Natural killer cell treated with Interleukin-12 subunit alpha and Interleukin-12 subunit beta and Interleukin-15 and Interleukin-18, amount 100 ng/mL, for 72 hours (primary cell): ENCODE data around the gene ZNF548. TPM values are rescaled to one million over a fixed set of nuclear protein-coding genes. Genes with fewer than 3 reads are reported as not detected.

ENCODE experiments used
- ATAC-seq, 2 donors: fragments of 150-1000 bp; cut with Tn5 transposase in 1 of 2; sonication (Bioruptor Pico), chemical (Tn5 transposase) in 1 of 2; 2 replicates each; pipeline ENCODE4 v1.10.0; 2021
- DNase-seq: peaks from one replicate; pipeline ENCODE4 v3.0.0; 2022; ENCODE audit warnings: low spot score
- H3K27ac Mint-ChIP-seq, 2 donors: 1 replicate in 1 of 2; 2 replicates in 1 of 2; pipeline ENCODE4 v1.8.0; 2022; ENCODE audit warnings: mixed read lengths in 2 of 2, mild to moderate bottlenecking in 1 of 2, moderate library complexity in 1 of 2
- H3K27me3 Mint-ChIP-seq, 2 donors: 1 replicate in 1 of 2; 2 replicates in 1 of 2; pipeline ENCODE4 v1.8.0; 2022; ENCODE audit warnings: mixed read lengths in 2 of 2
- H3K36me3 Mint-ChIP-seq: one replicate; pipeline ENCODE4 v1.8.0; 2022; ENCODE audit warnings: mixed read lengths
- H3K4me1 Mint-ChIP-seq, 2 donors: 1 replicate in 1 of 2; 2 replicates in 1 of 2; pipeline ENCODE4 v1.8.0; 2022; ENCODE audit warnings: low read depth in 2 of 2, mixed read lengths in 2 of 2, mild to moderate bottlenecking in 1 of 2
- H3K4me3 Mint-ChIP-seq: one replicate; pipeline ENCODE4 v1.8.0; 2022; ENCODE audit warnings: mixed read lengths
- H3K9me3 Mint-ChIP-seq: 2 replicates; pipeline ENCODE4 v1.8.0; 2022; ENCODE audit warnings: mixed read lengths
- total RNA-seq, 2 donors: library from RNA; stranded (reverse); gene quantifications; one replicate each; pipeline ENCODE4 v1.2.3, GENCODE V29; 2022

Gene ZNF548
- total RNA-seq, 2 donors from 2014 or later, result 18.9 to 22.0 TPM

DNA sequence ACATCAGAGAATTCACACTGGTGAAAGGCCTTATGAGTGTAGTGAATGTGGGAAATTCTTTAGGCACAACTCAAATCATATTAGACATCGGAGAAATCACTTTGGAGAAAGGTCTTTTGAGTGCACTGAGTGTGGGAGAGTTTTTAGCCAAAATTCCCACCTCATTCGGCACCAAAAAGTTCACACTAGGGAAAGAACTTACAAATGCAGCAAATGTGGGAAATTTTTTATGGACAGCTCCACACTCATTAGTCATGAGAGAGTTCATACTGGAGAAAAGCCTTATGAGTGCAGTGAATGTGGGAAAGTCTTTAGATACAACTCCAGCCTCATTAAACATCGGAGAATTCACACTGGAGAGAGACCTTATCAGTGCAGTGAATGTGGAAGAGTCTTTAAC, 31.4 kb downstream of the ZNF548 start:
- Mint-ChIP-seq H3K27me3 (no peaks in the 10 kb centered on the region), H3K27ac (no peak overlapping the region), H3K4me1 (peaks cover 2 to 5% of the 10 kb centered on the region in 2 donors), H3K9me3 (peaks cover 20% of the 10 kb centered on the region), H3K4me3 (no peak overlapping the region), H3K36me3 (peaks cover 53% of the 10 kb centered on the region)
- no peak for DNase-seq
- no peak for ATAC-seq

GRCh38 chr19:57434386-57435061, 44.9 kb downstream of the ZNF548 start:
- peak overlapping the region; percentile 89 for H3K4me3 Mint-ChIP-seq

GRCh38 chr19:57435062-57435978, 45.7 kb downstream of the ZNF548 start, which contains the start of gene ZNF749:
ZNF749 (plus strand) TSS chr19:57435325; CDS start chr19:57435579, 254 bp downstream.
- no peaks in the 10 kb centered on the region for H3K27me3 Mint-ChIP-seq
- peaks cover 21 to 32% of the 10 kb centered on the region in 2 donors for H3K4me1 Mint-ChIP-seq
- DNase-seq (peak; percentile 98), ATAC-seq (peak; percentile 100)
- peak within 1 kb of the TSS; percentile 62 to 92 for H3K27ac Mint-ChIP-seq
- peak within 1 kb of the TSS; percentile 89 for H3K4me3 Mint-ChIP-seq
- peaks cover 35% of the 10 kb centered on the region for H3K36me3 Mint-ChIP-seq
- H3K9me3 Mint-ChIP-seq, result peaks cover 11% of the 10 kb centered on the region

More at GRCh38 chr19:57434386-57435061, 44.9 kb downstream of the ZNF548 start:
- Mint-ChIP-seq H3K27ac (peak overlapping the region; percentile 62 to 92), H3K27me3 (no peaks in the 10 kb centered on the region), H3K36me3 (peaks cover 29% of the 10 kb centered on the region), H3K9me3 (peaks cover 3% of the 10 kb centered on the region), H3K4me1 (peaks cover 21 to 27% of the 10 kb centered on the region in 2 donors)
- ATAC-seq, result no peak
- no peak for DNase-seq

GRCh38 chr19:57436417-57436816, 46.8 kb downstream of the ZNF548 start:
- Mint-ChIP-seq H3K9me3 (peaks cover 13% of the 10 kb centered on the region), H3K4me1 (peaks cover 21 to 35% of the 10 kb centered on the region in 2 donors), H3K36me3 (peaks cover 36% of the 10 kb centered on the region), H3K27ac (peak overlapping the region in 1 of 2 donors; percentile 92), H3K4me3 (peak overlapping the region; percentile 89), H3K27me3 (no peaks in the 10 kb centered on the region)
- no peak for ATAC-seq
- no peak for DNase-seq

- peaks cover 50% of the 10 kb centered on the region for H3K36me3 Mint-ChIP-seq
- H3K27me3 Mint-ChIP-seq, result no peaks in the 10 kb centered on the region
- ATAC-seq (no peak), DNase-seq (no peak)
- H3K9me3 Mint-ChIP-seq, result peaks cover 17% of the 10 kb centered on the region
- H3K4me3 Mint-ChIP-seq, result no peak overlapping the region
- no peak overlapping the region for H3K27ac Mint-ChIP-seq
- H3K4me1 Mint-ChIP-seq, result peaks cover 21 to 35% of the 10 kb centered on the region in 2 donors
Measured at GRCh38 chr19:57437931-57438330, 48.3 kb downstream of the ZNF548 start.

DNA sequence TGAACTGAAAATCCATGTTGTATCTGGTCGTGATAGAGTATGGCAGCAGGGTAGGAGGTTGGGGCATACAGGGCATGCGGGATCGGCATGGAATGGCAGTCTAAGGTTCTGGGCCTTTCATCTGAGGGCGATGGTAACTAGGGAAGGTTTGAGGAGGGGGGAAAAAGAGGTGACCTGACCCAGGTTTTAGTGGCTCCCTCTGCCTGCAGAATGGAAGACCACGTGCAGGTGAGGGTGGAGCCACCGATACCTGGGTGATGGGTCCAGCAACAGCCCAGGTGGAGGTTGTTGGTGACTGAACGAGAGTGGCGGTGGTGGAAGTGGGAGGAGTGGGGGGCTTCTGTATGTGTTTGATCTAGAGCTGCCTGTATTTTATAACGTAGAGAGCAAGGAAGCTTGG, 49.3 kb downstream of the ZNF548 start:
- peaks cover 20% of the 10 kb centered on the region for H3K9me3 Mint-ChIP-seq

GRCh38 chr19:57441979-57442752, 52.5 kb downstream of the ZNF548 start:
- ATAC-seq, result no peak
- DNase-seq, result no peak
- peaks cover 0 to 13% of the 10 kb centered on the region in 2 donors for H3K4me1 Mint-ChIP-seq
- H3K27me3 Mint-ChIP-seq, result no peaks in the 10 kb centered on the region
- peaks cover 26% of the 10 kb centered on the region for H3K9me3 Mint-ChIP-seq
- peaks cover 68% of the 10 kb centered on the region for H3K36me3 Mint-ChIP-seq
- H3K27ac Mint-ChIP-seq, result no peak overlapping the region
- no peak overlapping the region for H3K4me3 Mint-ChIP-seq

More for the DNA sequence above, 49.3 kb downstream of the ZNF548 start:
- DNase-seq, result no peak
- H3K4me1 Mint-ChIP-seq, result peaks cover 21 to 35% of the 10 kb centered on the region in 2 donors
- no peaks in the 10 kb centered on the region for H3K27me3 Mint-ChIP-seq
- H3K27ac Mint-ChIP-seq, result no peak overlapping the region
- H3K4me3 Mint-ChIP-seq, result no peak overlapping the region
- ATAC-seq, result no peak
- H3K36me3 Mint-ChIP-seq, result peaks cover 60% of the 10 kb centered on the region

DNA sequence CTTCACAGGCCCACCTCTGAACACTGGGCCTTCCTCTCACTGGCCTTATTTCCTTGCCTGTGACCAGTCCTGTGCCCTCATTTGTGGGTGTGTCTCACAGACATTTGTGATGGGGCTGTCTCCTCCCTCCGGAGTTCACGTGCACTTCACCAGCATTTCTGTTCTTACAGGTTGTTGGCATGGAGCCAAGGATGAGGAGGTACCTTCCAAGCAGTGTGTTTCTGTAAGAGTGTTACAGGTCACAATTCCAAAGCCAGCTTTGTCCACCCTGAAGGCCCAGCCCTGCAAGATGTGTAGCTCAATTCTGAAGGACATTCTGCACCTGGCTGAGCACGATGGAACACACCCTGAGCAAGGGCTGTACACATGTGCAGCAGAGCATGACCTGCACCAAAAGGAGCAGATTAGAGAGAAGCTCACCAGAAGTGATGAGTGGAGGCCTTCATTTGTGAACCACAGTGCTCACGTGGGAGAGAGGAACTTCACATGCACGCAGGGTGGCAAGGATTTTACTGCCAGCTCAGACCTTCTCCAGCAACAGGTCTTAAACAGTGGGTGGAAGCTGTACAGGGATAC, 53.6 kb downstream of the ZNF548 start:
- Mint-ChIP-seq H3K4me3 (no peak overlapping the region), H3K9me3 (peaks cover 26% of the 10 kb centered on the region), H3K36me3 (peaks cover 68% of the 10 kb centered on the region), H3K27me3 (no peaks in the 10 kb centered on the region), H3K27ac (no peak overlapping the region), H3K4me1 (peaks cover 0 to 13% of the 10 kb centered on the region in 2 donors)
- no peak for DNase-seq
- no peak for ATAC-seq

- ATAC-seq, result no peak
- Mint-ChIP-seq H3K36me3 (peaks cover 40% of the 10 kb centered on the region), H3K27me3 (no peaks in the 10 kb centered on the region), H3K27ac (no peak overlapping the region), H3K9me3 (peaks cover 14% of the 10 kb centered on the region), H3K4me3 (no peak overlapping the region), H3K4me1 (no peaks in the 10 kb centered on the region)
- DNase-seq, result no peak
Measured at GRCh38 chr19:57452307-57452706, 62.7 kb downstream of the ZNF548 start.

Other genes starting within 250 kb of the ZNF548 start
- not detected for gene ZIM3, start 244.7 kb upstream of the ZNF548 start, total RNA-seq
- gene DUXA, start 222.4 kb upstream of the ZNF548 start, total RNA-seq, result not detected
- gene ZNF264, start 198.4 kb upstream of the ZNF548 start, total RNA-seq, result 10 to 100 TPM; 40.0 to 40.6 TPM
- gene AURKC, start 158.8 kb upstream of the ZNF548 start, total RNA-seq, result 1 to 10 TPM; 1.0 to 2.0 TPM
- 10 to 100 TPM; 14.7 to 15.5 TPM for gene ZNF805, start 149.2 kb upstream of the ZNF548 start, total RNA-seq
- gene ZNF460, start 109.4 kb upstream of the ZNF548 start, total RNA-seq, result 100 to 1,000 TPM in 1 of 2 donors, 10 to 100 TPM in 1; 57.5 to 106 TPM
- gene ZNF543, start 69.4 kb upstream of the ZNF548 start, total RNA-seq, result 1 to 10 TPM; 5.9 to 7.2 TPM
- 1 to 10 TPM; 4.7 to 9.8 TPM for gene ZNF304, start 38.6 kb upstream of the ZNF548 start, total RNA-seq
- gene TRAPPC2B, start 26.3 kb upstream of the ZNF548 start, total RNA-seq, result 1 to 10 TPM; 3.5 to 5.2 TPM
- gene ZNF547, start 26.3 kb upstream of the ZNF548 start, total RNA-seq, result 1 to 10 TPM; 2.2 to 3.0 TPM
- 10 to 100 TPM; 10.6 to 11.1 TPM for gene ZNF17, start 21.3 kb downstream of the ZNF548 start, total RNA-seq
- 10 to 100 TPM; 11.5 to 21.7 TPM for gene ZNF749, start 45.5 kb downstream of the ZNF548 start, total RNA-seq
- under 1 TPM in 1 of 2 donors, not detected in 1; 0.21 TPM for gene VN1R1, start 67.3 kb downstream of the ZNF548 start, total RNA-seq
- gene ZNF772, start 87.7 kb downstream of the ZNF548 start, total RNA-seq, result 1 to 10 TPM; 3.4 to 6.8 TPM
- gene ZNF419, start 97.9 kb downstream of the ZNF548 start, total RNA-seq, result 1 to 10 TPM; 6.7 to 7.2 TPM
- 1 to 10 TPM; 4.8 to 5.6 TPM for gene ZNF773, start 110.1 kb downstream of the ZNF548 start, total RNA-seq
- gene ZNF549, start 137.5 kb downstream of the ZNF548 start, total RNA-seq, result 1 to 10 TPM; 4.8 to 7.3 TPM
- 1 to 10 TPM; 7.8 to 8.8 TPM for gene ZNF550, start 170.0 kb downstream of the ZNF548 start, total RNA-seq
- gene ZNF416, start 189.1 kb downstream of the ZNF548 start, total RNA-seq, result 1 to 10 TPM; 3.1 to 3.4 TPM
- gene ZIK1, start 194.3 kb downstream of the ZNF548 start, total RNA-seq, result 1 to 10 TPM; 4.8 to 5.5 TPM
- 1 to 10 TPM; 4.7 to 9.8 TPM for gene ZNF530, start 210.0 kb downstream of the ZNF548 start, total RNA-seq
- 10 to 100 TPM; 11.3 to 11.6 TPM for gene ZNF134, start 224.4 kb downstream of the ZNF548 start, total RNA-seq
- 10 to 100 TPM in 1 of 2 donors, 1 to 10 TPM in 1; 9.9 to 12.4 TPM for gene ZNF211, start 243.3 kb downstream of the ZNF548 start, total RNA-seq